ENCODE measurements around the gene C17orf107. TPM values are rescaled to one million over a fixed set of nuclear protein-coding genes. Genes with fewer than 3 reads are reported as not detected.

The C17orf107 gene
- total RNA-seq, 1 experiment from 2014 or later, result 1.7 TPM

GRCh38 chr17:4854111-4854681 lies 45.1 kb upstream of the C17orf107 start:
- Histone ChIP-seq H3K36me3 (ENCODE audit: control insufficient read depth in 1 of 2, insufficient read depth in 2 of 2, low read length in 2 of 2) (no peaks in the 10 kb centered on the region), H2AFZ (ENCODE audit: low read depth, low read length, poor library complexity, severe bottlenecking) (no peak overlapping the region), H3K27ac (ENCODE audit: low read depth, low read length) (no peak overlapping the region), H3K79me2 (ENCODE audit: insufficient read depth, low read length) (peaks cover 68% of the 10 kb centered on the region), H3K27me3 (ENCODE audit: insufficient read depth, low read length) (no peaks in the 10 kb centered on the region), H3K4me2 (ENCODE audit: low read length) (no peak overlapping the region), H4K20me1 (ENCODE audit: insufficient read depth) (no peaks in the 10 kb centered on the region), H3K9me2 (ENCODE audit: insufficient read depth) (no peaks in the 10 kb centered on the region), H3K4me1 (ENCODE audit: control insufficient read depth in 1 of 2, insufficient read depth in 2 of 2, low read length in 2 of 2) (peaks cover 27 to 68% of the 10 kb centered on the region in 2 experiments), H3K4me3 (replicated peaks in 1 of 2; ENCODE audit: low read depth in 1 of 2, low read length in 2 of 2) (no peak overlapping the region), H3K9me3 (ENCODE audit: control insufficient read depth in 1 of 2, insufficient read depth in 1 of 2, low read depth in 1 of 2, low read length in 2 of 2) (no peaks in the 10 kb centered on the region), H3K9ac (ENCODE audit: low read length) (no peak overlapping the region)
- CTCF ChIA-PET, result no interaction called here
- RAD21 ChIA-PET (ENCODE audit: low non-redundant PET in 1 of 2, low total read pairs in 2 of 2, uncharacterized antibody in 2 of 2, unreplicated experiment in 2 of 2), result no interaction called here
- BruUV-seq (replicated peaks), result no TSS peak
- no peak for ATAC-seq
- POLR2A ChIA-PET, result interaction anchor here (0.6 kb wide), 1 partner anchor 16 kb away, joined by 5 read pairs; no protein-coding TSS in a partner anchor
- no peak for TF ChIP-seq CEBPB (IDR thresholded peaks at IDR 0.05; ENCODE audit: low read depth)
- no peak for TF ChIP-seq MAX (IDR thresholded peaks at IDR 0.05)
- no peak for TF ChIP-seq CBX3 (IDR thresholded peaks at IDR 0.05; ENCODE audit: low read depth)
- TF ChIP-seq RAD21 (IDR thresholded peaks at IDR 0.05; ENCODE audit: low read depth), result no peak
- TF ChIP-seq ATF3 (IDR thresholded peaks at IDR 0.05), result no peak
- no peak for TF ChIP-seq TCF7L2 (IDR thresholded peaks at IDR 0.05; ENCODE audit: borderline replicate concordance, extremely low read depth, insufficient read depth, insufficient read length)
- no peak for TF ChIP-seq ZNF274 (IDR thresholded peaks at IDR 0.05; ENCODE audit: low read depth, low read length)
- TF ChIP-seq CTCF (IDR thresholded peaks at IDR 0.05 in 2 of 3, conservative IDR thresholded peaks at IDR 0.05 in 1 of 3; ENCODE audit: borderline replicate concordance in 1 of 3, insufficient read depth in 1 of 3, low read depth in 2 of 3, low read length in 2 of 3), result no peak
- no peak for TF ChIP-seq ZFX (IDR thresholded peaks at IDR 0.05)
- TF ChIP-seq JUND (IDR thresholded peaks at IDR 0.05), result no peak
- TF ChIP-seq EZH2phosphoT487 (IDR thresholded peaks at IDR 0.05; ENCODE audit: borderline replicate concordance), result no peak
- TF ChIP-seq REST (IDR thresholded peaks at IDR 0.05; ENCODE audit: low read depth), result no peak
- TF ChIP-seq YY1 (IDR thresholded peaks at IDR 0.05; ENCODE audit: extremely low read depth, insufficient replicate concordance, low read depth, low read length), result no peak
- TF ChIP-seq ZBTB33 (IDR thresholded peaks at IDR 0.05; ENCODE audit: extremely low read depth, insufficient replicate concordance, low read length), result no peak
- no peak for TF ChIP-seq ELF1 (IDR thresholded peaks at IDR 0.05; ENCODE audit: borderline replicate concordance, low read depth)
- no peak for TF ChIP-seq EZH2 (IDR thresholded peaks at IDR 0.05)
- TF ChIP-seq SP1 (IDR thresholded peaks at IDR 0.05; ENCODE audit: low read depth), result no peak
- intact Hi-C loops (cut with micrococcal nuclease), result no loop called here
- no peak for DNase-seq (ENCODE audit: low read depth, low spot score)
